ENCODE data around the gene VSIR. TPM values are rescaled to one million over a fixed set of nuclear protein-coding genes. Genes with fewer than 3 reads are reported as not detected.

The VSIR gene
- total RNA-seq, 1 donor from 2014 or later: not detected

GRCh38 chr10:71743089-71743838 is 30.1 kb downstream of the VSIR start:
- Mint-ChIP-seq H3K9me3 (no peaks in the 10 kb centered on the region), H3K4me3 (no peak overlapping the region), H3K27me3 (ENCODE audit: insufficient read depth, low read depth) (peaks cover 3% of the 10 kb centered on the region), H3K4me1 (peaks cover 17% of the 10 kb centered on the region), H3K27ac (no peak overlapping the region), H3K36me3 (no peaks in the 10 kb centered on the region)
- H4K20me1 ChIP-seq (ENCODE audit: low read depth): no peaks in the 10 kb centered on the region
- H3K36me3 ChIP-seq: no peaks in the 10 kb centered on the region
- H3F3A ChIP-seq (ENCODE audit: low read depth): no peaks in the 10 kb centered on the region
- no peaks in the 10 kb centered on the region for H3K27me3 ChIP-seq
- peaks cover 4% of the 10 kb centered on the region for H3K4me1 ChIP-seq
- no peak for DNase-seq (ENCODE audit: low spot score)
- H3K4me2 ChIP-seq: no peak overlapping the region
- no peak for TF ChIP-seq EZH2 (IDR thresholded peaks at IDR 0.05)
- TF ChIP-seq, protein P1, sequence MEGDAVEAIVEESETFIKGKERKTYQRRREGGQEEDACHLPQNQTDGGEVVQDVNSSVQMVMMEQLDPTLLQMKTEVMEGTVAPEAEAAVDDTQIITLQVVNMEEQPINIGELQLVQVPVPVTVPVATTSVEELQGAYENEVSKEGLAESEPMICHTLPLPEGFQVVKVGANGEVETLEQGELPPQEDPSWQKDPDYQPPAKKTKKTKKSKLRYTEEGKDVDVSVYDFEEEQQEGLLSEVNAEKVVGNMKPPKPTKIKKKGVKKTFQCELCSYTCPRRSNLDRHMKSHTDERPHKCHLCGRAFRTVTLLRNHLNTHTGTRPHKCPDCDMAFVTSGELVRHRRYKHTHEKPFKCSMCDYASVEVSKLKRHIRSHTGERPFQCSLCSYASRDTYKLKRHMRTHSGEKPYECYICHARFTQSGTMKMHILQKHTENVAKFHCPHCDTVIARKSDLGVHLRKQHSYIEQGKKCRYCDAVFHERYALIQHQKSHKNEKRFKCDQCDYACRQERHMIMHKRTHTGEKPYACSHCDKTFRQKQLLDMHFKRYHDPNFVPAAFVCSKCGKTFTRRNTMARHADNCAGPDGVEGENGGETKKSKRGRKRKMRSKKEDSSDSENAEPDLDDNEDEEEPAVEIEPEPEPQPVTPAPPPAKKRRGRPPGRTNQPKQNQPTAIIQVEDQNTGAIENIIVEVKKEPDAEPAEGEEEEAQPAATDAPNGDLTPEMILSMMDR (IDR thresholded peaks at IDR 0.05): no peak
- no peak for TF ChIP-seq EZH2phosphoT487 (IDR thresholded peaks at IDR 0.05)
- no peaks in the 10 kb centered on the region for H3K9me3 ChIP-seq (ENCODE audit: low read depth)
- no peak overlapping the region for H2AFZ ChIP-seq (replicated peaks)
- H3K27ac ChIP-seq: no peak overlapping the region
- H3K79me2 ChIP-seq (ENCODE audit: low read depth): no peaks in the 10 kb centered on the region
- H3K4me3 ChIP-seq: no peak overlapping the region
- no peak overlapping the region for H3K9ac ChIP-seq

GRCh38 chr10:71742301-71743088 is 30.8 kb downstream of the VSIR start:
- no peaks in the 10 kb centered on the region for H3K27me3 ChIP-seq
- DNase-seq (ENCODE audit: low spot score): no peak
- no peak overlapping the region for H3K9ac ChIP-seq
- H3K27me3 Mint-ChIP-seq (ENCODE audit: insufficient read depth, low read depth): peaks cover 3% of the 10 kb centered on the region
- H2AFZ ChIP-seq (replicated peaks): no peak overlapping the region
- no peak overlapping the region for H3K27ac Mint-ChIP-seq
- H3K4me1 ChIP-seq: no peaks in the 10 kb centered on the region
- no peak overlapping the region for H3K4me2 ChIP-seq
- no peaks in the 10 kb centered on the region for H3K36me3 Mint-ChIP-seq
- H3K79me2 ChIP-seq (ENCODE audit: low read depth): no peaks in the 10 kb centered on the region
- no peak for TF ChIP-seq EZH2phosphoT487 (IDR thresholded peaks at IDR 0.05)
- no peak for TF ChIP-seq EZH2 (IDR thresholded peaks at IDR 0.05)
- TF ChIP-seq, protein P1 (IDR thresholded peaks at IDR 0.05): no peak
- no peaks in the 10 kb centered on the region for H3F3A ChIP-seq (ENCODE audit: low read depth)
- H3K4me1 Mint-ChIP-seq: peaks cover 12% of the 10 kb centered on the region
- no peak overlapping the region for H3K4me3 Mint-ChIP-seq
- H3K9me3 Mint-ChIP-seq: no peaks in the 10 kb centered on the region
- no peak overlapping the region for H3K27ac ChIP-seq
- H3K4me3 ChIP-seq: no peak overlapping the region
- H3K9me3 ChIP-seq (ENCODE audit: low read depth): no peaks in the 10 kb centered on the region
- H4K20me1 ChIP-seq (ENCODE audit: low read depth): no peaks in the 10 kb centered on the region
- H3K36me3 ChIP-seq: no peaks in the 10 kb centered on the region

DNA sequence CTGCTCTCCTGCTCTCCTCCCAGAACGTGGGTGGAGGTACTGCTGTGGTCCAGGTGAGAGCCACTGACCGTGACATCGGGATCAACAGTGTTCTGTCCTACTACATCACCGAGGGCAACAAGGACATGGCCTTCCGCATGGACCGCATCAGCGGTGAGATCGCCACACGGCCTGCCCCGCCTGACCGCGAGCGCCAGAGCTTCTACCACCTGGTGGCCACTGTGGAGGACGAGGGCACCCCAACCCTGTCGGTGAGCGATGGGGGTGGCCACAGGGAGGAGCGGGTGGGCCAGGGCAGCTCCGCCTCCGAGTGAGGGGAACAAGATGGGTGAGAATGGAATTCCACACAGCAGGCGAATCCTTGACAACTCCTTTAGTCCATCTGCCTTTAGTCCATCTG is 31.6 kb downstream of the VSIR start:
- DNase-seq (ENCODE audit: low spot score): no peak
- H3K4me1 Mint-ChIP-seq: peaks cover 10% of the 10 kb centered on the region

More for the DNA sequence above, 31.6 kb downstream of the VSIR start:
- no peaks in the 10 kb centered on the region for H4K20me1 ChIP-seq (ENCODE audit: low read depth)
- TF ChIP-seq EZH2phosphoT487 (IDR thresholded peaks at IDR 0.05) (no peak), EZH2 (IDR thresholded peaks at IDR 0.05) (no peak)
- TF ChIP-seq, protein P1 (IDR thresholded peaks at IDR 0.05): no peak
- no peaks in the 10 kb centered on the region for H3K79me2 ChIP-seq (ENCODE audit: low read depth)
- H2AFZ ChIP-seq (replicated peaks): no peak overlapping the region
- H3K27me3 ChIP-seq: no peaks in the 10 kb centered on the region
- no peaks in the 10 kb centered on the region for H3F3A ChIP-seq (ENCODE audit: low read depth)
- Mint-ChIP-seq H3K9me3 (no peaks in the 10 kb centered on the region), H3K4me3 (no peak overlapping the region), H3K27ac (no peak overlapping the region), H3K36me3 (no peaks in the 10 kb centered on the region), H3K27me3 (ENCODE audit: insufficient read depth, low read depth) (no peaks in the 10 kb centered on the region)
- H3K9ac ChIP-seq: no peak overlapping the region
- H3K4me1 ChIP-seq: peaks cover under 1% of the 10 kb centered on the region
- no peak overlapping the region for H3K4me2 ChIP-seq
- H3K27ac ChIP-seq: no peak overlapping the region
- no peaks in the 10 kb centered on the region for H3K9me3 ChIP-seq (ENCODE audit: low read depth)
- no peaks in the 10 kb centered on the region for H3K36me3 ChIP-seq
- no peak overlapping the region for H3K4me3 ChIP-seq

Measured in neural progenitor cell (in vitro differentiated cells).